Small intestine (tissue), 7 donors: Measurements from ENCODE around the gene ACOT7. TPM values are rescaled to one million over a fixed set of nuclear protein-coding genes. Genes with fewer than 3 reads are reported as not detected.

Experiments
- DNase-seq, 2 donors: peaks; one replicate each; pipeline versions ENCODE4 v3.0.0 to v3.0.0-alpha.2; 2013
- FAIRE-seq: peaks from 2 replicates; lab custom pipeline; 2012; peaks lifted over from hg19 to GRCh38; lab: Jason Lieb, UNC
- H3K27ac ChIP-seq, 3 donors: one replicate each; pipeline ENCODE4 v1.5.1; 2013; ENCODE audit warnings: low read length in 2 of 3, mild to moderate bottlenecking in 2 of 3, control low read depth in 1 of 3, inconsistent platforms in 1 of 3, low read depth in 1 of 3, moderate library complexity in 1 of 3
- H3K27me3 ChIP-seq, 3 donors: one replicate each; pipeline ENCODE4 v1.6.1; 2013; ENCODE audit warnings: low read length in 3 of 3, inconsistent platforms in 1 of 3; ENCODE audit not compliant: control insufficient read depth in 3 of 3, insufficient read depth in 3 of 3
- H3K36me3 ChIP-seq, 3 donors: one replicate each; pipeline ENCODE4 v1.6.1; 2013; ENCODE audit warnings: low read length in 3 of 3, inconsistent platforms in 1 of 3, low read depth in 1 of 3, mild to moderate bottlenecking in 1 of 3, moderate library complexity in 1 of 3; ENCODE audit not compliant: control insufficient read depth in 3 of 3, insufficient read depth in 2 of 3
- H3K4me1 ChIP-seq, 3 donors: one replicate each; pipeline ENCODE4 v1.6.1; 2013; ENCODE audit warnings: low read length in 2 of 3, inconsistent platforms in 1 of 3, low read depth in 1 of 3, mild to moderate bottlenecking in 1 of 3, moderate library complexity in 1 of 3; ENCODE audit not compliant: control insufficient read depth in 3 of 3, insufficient read depth in 2 of 3
- H3K4me3 ChIP-seq, 3 donors: one replicate each; pipeline ENCODE4 v1.5.1; 2013; ENCODE audit warnings: low read length in 3 of 3, control low read depth in 1 of 3, inconsistent platforms in 1 of 3, low read depth in 1 of 3, mild to moderate bottlenecking in 1 of 3, moderate library complexity in 1 of 3
- H3K9me3 ChIP-seq, 2 donors: one replicate each; pipeline ENCODE4 v1.6.1; 2013; ENCODE audit warnings: low read depth in 1 of 2, low read length in 1 of 2; ENCODE audit not compliant: control insufficient read depth in 2 of 2, insufficient read depth in 1 of 2
- WGBS, 3 donors: extraction: QIAGEN DNeasy Blood & Tissue Kit; methylation state at CpG; one replicate each; pipeline ENCODE4 v1.1.7; 2013; 5-methylcytosine and 5-hydroxymethylcytosine counted together
- polyA plus RNA-seq, 4 donors: library from polyadenylated mRNA; stranded (reverse) in 3 of 4; unstranded in 1 of 4; fragments of 200-250 nt in 3 of 4; fragments of 120-200 nt in 1 of 4; gene quantifications; one replicate each; pipeline versions ENCODE4 v1.2.1 to v1.2.3, GENCODE V29; 2013
- donor health status: healthy with polysubstance abuse.
- donor health status: control.
- donor health status: control.
- donor health status: Bipolar disorder and iron deficiency.
- donor health status: healthy.

Gene ACOT7
- polyA plus RNA-seq, 4 donors, result 20.3 to 93.8 (median 73.7) TPM

DNA sequence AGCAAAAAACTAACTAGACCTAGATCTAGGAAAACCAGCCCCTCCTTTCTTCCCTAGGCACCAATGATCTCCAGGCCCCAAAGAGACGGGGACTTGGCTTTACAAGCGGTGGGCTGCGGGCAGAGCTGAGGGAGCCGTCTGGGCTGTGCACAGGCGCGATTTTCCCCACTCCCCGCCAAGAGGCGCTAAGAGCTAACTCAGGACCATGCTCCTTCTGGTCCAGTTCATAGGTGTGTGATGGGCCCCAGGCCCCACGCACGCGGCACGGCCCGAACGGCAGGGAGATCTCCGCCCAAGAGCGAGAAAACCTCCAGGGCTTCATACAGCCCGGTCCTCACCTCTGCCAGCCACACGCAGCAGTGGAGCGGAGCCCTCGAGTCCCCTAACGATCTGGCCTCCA lies 125.2 kb downstream of the ACOT7 start:
- Histone ChIP-seq H3K4me1 (peaks cover 0 to 59% (median 10%) of the 10 kb centered on the region in 3 donors), H3K27me3 (no peaks in the 10 kb centered on the region), H3K36me3 (peaks cover 2 to 28% (median 3%) of the 10 kb centered on the region in 3 donors), H3K4me3 (no peak overlapping the region), H3K27ac (no peak overlapping the region), H3K9me3 (no peaks in the 10 kb centered on the region)
- DNase-seq (no peak), FAIRE-seq (no peak)
- 91 to 95% (median 92%) methylated on average over 21 of the region's 21 CpGs for WGBS, 3 donors

DNA sequence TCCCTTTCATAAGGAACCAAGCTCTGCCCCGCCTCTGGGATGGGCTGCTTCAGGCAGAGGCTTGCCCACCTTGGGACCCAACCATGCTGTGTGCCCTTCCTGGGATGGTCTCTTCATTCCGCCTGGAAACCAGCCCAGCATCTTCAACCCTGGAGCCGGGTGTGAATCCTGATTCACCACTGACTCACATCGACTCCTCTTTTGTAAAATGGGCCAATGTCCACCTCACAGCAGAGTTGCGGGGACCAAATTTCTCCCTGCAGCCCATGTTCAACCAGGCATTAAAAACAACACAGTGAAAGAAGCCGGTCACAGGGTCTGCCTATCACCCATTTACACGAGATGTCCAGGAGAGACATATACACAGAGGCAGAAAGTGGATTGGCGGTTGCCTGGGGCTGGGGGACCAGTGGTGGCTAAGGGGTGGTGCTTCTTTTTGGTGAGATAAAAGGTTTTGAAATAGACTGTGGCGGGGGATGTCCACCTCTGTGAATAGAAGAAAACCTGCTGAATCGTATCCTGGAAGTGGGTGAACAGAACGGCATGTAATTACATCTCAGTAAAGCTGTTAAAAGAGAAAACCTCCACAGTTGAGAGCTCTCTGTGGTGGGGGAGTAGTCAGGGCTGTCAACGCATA lies 125.8 kb downstream of the ACOT7 start:
- no peak for FAIRE-seq
- Histone ChIP-seq H3K27me3 (no peaks in the 10 kb centered on the region), H3K4me3 (no peak overlapping the region), H3K9me3 (no peaks in the 10 kb centered on the region), H3K27ac (no peak overlapping the region), H3K36me3 (peaks cover 2 to 27% (median 3%) of the 10 kb centered on the region in 3 donors), H3K4me1 (peaks cover 0 to 59% (median 10%) of the 10 kb centered on the region in 3 donors)
- no peak for DNase-seq
- WGBS, 3 donors, result 90 to 93% (median 91%) methylated on average over 12 of the region's 12 CpGs

DNA sequence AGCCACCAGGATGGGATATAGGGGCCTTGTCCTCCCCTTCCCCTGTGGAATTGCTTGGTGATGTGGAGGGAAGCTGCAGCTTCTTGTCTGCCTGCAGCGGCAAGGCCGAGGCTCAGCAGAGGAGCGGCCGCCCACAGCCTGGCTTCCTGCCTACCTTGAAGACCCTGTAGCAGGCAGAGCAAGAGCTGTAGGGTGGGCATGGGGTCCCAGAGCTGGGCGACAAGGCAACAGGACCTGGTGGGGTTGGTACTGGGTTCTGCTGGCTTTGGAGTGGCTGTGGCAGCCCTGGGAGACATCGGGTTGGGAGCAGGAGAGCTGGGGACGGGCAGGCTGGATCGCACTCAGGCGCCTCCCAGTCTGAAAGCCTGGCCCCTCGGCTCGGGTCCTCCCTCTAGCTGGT lies 126.9 kb downstream of the ACOT7 start:
- peaks cover 2 to 27% (median 3%) of the 10 kb centered on the region in 3 donors for H3K36me3 ChIP-seq
- no peaks in the 10 kb centered on the region for H3K9me3 ChIP-seq
- DNase-seq (no peak), FAIRE-seq (no peak)
- H3K4me1 ChIP-seq, result peaks cover 0 to 59% (median 7%) of the 10 kb centered on the region in 3 donors
- H3K27ac ChIP-seq, result no peak overlapping the region
- 89 to 95% (median 95%) methylated on average over 11 of the region's 11 CpGs for WGBS, 3 donors
- H3K27me3 ChIP-seq, result no peaks in the 10 kb centered on the region
- H3K4me3 ChIP-seq, result no peak overlapping the region

DNA sequence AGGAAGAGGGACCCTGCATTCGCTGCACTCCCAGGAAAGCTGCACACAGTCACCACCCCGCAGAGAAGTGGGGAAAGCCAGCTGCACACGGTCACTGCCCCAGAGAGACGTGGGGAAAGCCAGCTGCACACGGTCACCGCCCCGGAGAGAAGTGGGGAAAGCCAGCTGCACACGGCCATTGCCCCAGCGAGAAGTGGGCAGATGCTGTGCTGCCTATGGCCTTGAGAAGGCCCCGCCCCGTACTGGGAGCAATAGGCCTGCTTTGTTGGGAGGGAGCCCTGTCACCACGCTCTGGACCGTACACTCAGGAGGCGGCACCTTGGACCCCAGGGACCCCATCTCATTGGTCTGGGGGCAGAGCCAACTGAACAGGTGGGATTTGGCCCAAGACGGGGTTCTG lies 128.4 kb downstream of the ACOT7 start:
- no peak for FAIRE-seq
- Histone ChIP-seq H3K4me1 (peaks cover 0 to 49% (median 4%) of the 10 kb centered on the region in 3 donors), H3K27ac (no peak overlapping the region), H3K36me3 (peaks cover 2 to 25% (median 3%) of the 10 kb centered on the region in 3 donors), H3K4me3 (no peak overlapping the region), H3K27me3 (no peaks in the 10 kb centered on the region), H3K9me3 (no peaks in the 10 kb centered on the region)
- DNase-seq, result peak; percentile 36 to 47
- 42 to 75% (median 64%) methylated on average over 14 to 15 of the region's 15 CpGs for WGBS, 3 donors

DNA sequence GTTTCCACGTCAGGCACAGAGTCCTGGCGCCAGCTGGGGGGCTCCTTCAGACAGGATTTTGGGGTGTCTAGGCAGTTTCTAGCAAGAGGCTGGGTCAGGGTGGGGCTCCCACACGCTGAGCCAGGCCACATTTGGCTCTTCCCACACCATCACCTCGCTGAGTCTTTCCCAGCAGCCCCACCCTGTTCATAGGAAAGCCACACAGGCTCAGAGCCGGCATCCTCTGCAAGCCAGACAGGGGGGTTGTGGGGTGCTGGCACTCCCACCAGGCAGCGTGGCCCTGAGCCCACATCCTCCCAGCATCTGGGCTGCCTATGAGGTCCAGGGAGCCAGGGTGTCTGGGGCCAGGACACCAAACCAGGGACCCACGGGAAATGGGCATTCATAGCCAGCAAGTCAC lies 129.9 kb downstream of the ACOT7 start:
- Histone ChIP-seq H3K9me3 (no peaks in the 10 kb centered on the region), H3K27ac (no peak overlapping the region), H3K36me3 (peaks cover 2 to 23% (median 3%) of the 10 kb centered on the region in 3 donors), H3K4me1 (peaks cover 0 to 45% (median 1%) of the 10 kb centered on the region in 3 donors), H3K27me3 (no peaks in the 10 kb centered on the region), H3K4me3 (no peak overlapping the region)
- 73 to 79% (median 78%) methylated on average over 7 of the region's 7 CpGs for WGBS, 3 donors
- FAIRE-seq, result no peak
- no peak for DNase-seq

DNA sequence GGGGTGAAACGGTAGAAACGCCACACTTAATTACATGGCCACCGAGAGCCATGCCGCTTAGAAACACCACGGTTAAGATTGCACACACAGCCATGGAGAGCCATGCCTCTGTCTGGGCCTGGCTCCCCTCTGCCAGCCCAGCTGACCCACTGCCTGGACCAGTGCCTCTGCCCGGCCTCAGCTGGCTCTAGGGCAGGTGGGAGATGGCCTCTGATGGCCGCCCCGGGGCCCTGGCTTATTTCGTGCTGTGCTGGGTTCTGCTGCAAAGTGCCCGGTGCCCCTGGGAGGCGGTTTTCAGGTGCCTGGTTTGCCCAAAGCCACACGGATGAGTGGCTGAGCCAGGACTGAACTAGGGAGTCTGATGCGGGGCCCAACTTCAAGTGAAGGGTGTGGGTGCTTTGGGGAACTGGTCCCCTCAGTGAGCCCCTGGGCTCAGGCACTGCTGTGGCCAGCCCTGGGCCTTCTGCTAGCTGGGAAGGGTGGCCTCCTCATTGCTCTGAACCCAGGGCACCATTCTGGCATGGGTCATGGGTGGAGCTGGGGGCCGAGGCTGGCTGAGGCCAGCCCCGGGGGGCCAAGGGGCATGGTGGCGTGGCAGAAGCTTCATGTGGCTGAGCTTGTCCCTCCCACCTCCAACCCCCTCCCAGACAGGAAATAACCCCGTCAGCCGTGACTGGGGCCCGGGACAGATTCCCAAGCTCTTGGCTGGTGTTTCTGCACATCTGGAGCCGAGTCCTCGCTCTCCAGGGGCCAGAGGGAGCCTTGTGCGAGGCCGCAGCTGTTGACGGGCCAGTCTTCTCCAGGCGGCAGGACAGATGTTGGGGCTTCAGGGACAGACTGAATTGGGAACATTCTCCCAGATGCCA lies 130.8 kb downstream of the ACOT7 start:
- Histone ChIP-seq H3K9me3 (no peaks in the 10 kb centered on the region), H3K36me3 (peaks cover 2 to 25% (median 3%) of the 10 kb centered on the region in 3 donors), H3K4me1 (peaks cover 0 to 43% (median 2%) of the 10 kb centered on the region in 3 donors), H3K27ac (no peak overlapping the region), H3K27me3 (no peaks in the 10 kb centered on the region), H3K4me3 (no peak overlapping the region)
- DNase-seq (no peak), FAIRE-seq (no peak)
- 72 to 88% (median 80%) methylated on average over 23 to 25 of the region's 25 CpGs for WGBS, 3 donors

DNA sequence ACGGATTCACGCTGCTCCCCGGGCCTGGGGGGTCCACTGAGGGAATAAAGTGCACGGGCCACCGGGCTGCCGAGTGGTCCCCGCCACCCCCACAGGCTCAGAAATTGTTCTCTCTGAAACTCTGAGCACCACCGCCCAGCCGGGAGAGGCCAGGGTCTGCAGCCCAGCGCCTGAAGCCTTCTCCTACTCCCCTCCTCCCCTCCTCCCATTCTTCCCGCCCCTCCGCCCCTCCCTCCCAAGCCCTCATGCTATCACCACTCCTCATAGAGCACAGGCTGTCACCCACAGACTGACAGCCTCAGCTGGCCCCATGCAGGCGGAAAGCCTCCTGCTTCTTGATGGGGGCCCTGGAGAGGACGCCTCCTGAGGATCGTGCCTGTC lies 132.0 kb downstream of the ACOT7 start:
- 11 to 18% (median 16%) methylated on average over 15 of the region's 15 CpGs for WGBS, 3 donors
- Histone ChIP-seq H3K4me3 (peak overlapping the region in 2 of 3 donors; percentile 34 to 79), H3K4me1 (peaks cover 0 to 43% (median 2%) of the 10 kb centered on the region in 3 donors), H3K36me3 (peaks cover 2 to 30% (median 3%) of the 10 kb centered on the region in 3 donors), H3K27ac (peak overlapping the region in 1 of 3 donors; percentile 76), H3K27me3 (no peaks in the 10 kb centered on the region), H3K9me3 (no peaks in the 10 kb centered on the region)
- FAIRE-seq, result no peak
- DNase-seq, result peak; percentile 19 to 57

DNA sequence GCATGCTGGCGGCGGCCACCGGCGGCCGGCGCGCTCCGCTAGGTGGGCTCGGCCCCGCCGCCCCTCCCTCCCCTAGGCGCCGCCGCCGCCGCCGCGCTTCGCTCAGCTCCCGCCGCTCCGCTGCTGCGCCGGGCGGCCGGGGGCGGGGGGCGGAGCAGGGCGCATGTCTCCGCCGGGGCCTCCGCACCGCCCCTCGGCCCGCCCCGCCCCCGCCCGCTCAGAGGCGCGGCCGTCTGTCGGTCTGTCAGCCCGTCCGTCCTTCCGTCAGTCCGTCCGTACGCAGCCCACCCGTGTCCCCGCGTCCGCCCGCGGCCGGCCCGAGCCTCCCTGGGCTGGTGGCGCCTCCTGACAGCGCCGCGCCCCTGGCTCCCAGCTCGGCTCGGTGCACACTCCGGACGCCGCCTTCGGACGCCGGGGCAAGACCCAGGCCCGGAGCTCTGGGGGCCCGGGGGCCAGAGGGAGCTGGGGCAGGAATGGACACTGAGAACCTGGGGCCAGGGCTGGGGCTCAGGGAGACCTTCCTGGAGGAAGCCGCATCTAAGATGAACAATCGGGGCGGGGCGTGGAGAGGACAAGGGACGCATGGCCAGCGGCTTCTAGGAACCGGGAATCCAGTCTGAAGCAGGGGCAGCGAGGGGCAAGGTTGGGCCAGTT lies 132.5 kb downstream of the ACOT7 start, which contains the start of gene GPR153:
TSS of gene GPR153 (minus strand) at position 138 of the 654 bp plus-strand sequence. CDS start 6,193 bp downstream, outside the sequence.
- Histone ChIP-seq H3K36me3 (peaks cover 2 to 27% (median 3%) of the 10 kb centered on the region in 3 donors), H3K27ac (peak within 1 kb of the TSS; percentile 19 to 76 (median 65)), H3K9me3 (no peaks in the 10 kb centered on the region), H3K27me3 (no peaks in the 10 kb centered on the region), H3K4me1 (peaks cover 0 to 43% (median 2%) of the 10 kb centered on the region in 3 donors), H3K4me3 (peak within 1 kb of the TSS; percentile 51 to 79 (median 59))
- no peak for FAIRE-seq
- peak; percentile 58 to 80 for DNase-seq
- 0 to 3% (median 1%) methylated on average over 40 to 78 of the region's 78 CpGs for WGBS, 3 donors
